Transverse colon (tissue), 3 donors: ENCODE data around the gene EEFSEC.

Experiments
- CTCF ChIP-seq, 5 experiments: fragments of 200-600 bp in 3 of 5; fragments of 450-650 bp in 2 of 5; sonication (generic) in 3 of 5; IDR thresholded peaks; 1 replicate in 2 of 5; 2 replicates in 3 of 5; pipeline ENCODE4 v1.5.1; 2016 to 2017; ENCODE audit warnings: antibody characterized with exemption in 5 of 5, inconsistent platforms in 3 of 5, mild to moderate bottlenecking in 2 of 5, moderate library complexity in 1 of 5
- POLR2A ChIP-seq: fragments of 450-650 bp; IDR thresholded peaks from one replicate; pipeline ENCODE4 v1.6.1; 2016; ENCODE audit warnings: antibody characterized with exemption, mild to moderate bottlenecking, moderate library complexity

- no peak for TF ChIP-seq CTCF (IDR thresholded peaks at IDR 0.05)
- no peak for TF ChIP-seq POLR2A
Measured at GRCh38 chr3:128279601-128279880, 126.3 kb downstream of the EEFSEC start.
